ENCODE measurements around the gene ASIC2. TPM values are rescaled to one million over a fixed set of nuclear protein-coding genes. Genes with fewer than 3 reads are reported as not detected.

Gene ASIC2
- total RNA-seq, 1 experiment from 2014 or later, result not detected

- no peak for DNase-seq (ENCODE audit: low read depth)
These were observed 87.5 kb downstream of the ASIC2 start for GRCh38 chr17:33205552-33205951.

- DNase-seq (ENCODE audit: low read depth), result no peak
These were observed 88.4 kb downstream of the ASIC2 start for GRCh38 chr17:33204701-33205100.

- no peak for DNase-seq (ENCODE audit: low read depth)
These were observed 88.9 kb downstream of the ASIC2 start for GRCh38 chr17:33204156-33204555.

- DNase-seq (ENCODE audit: low read depth), result no peak
These were observed 90.1 kb downstream of the ASIC2 start for GRCh38 chr17:33202796-33203495.

- DNase-seq (ENCODE audit: low read depth), result no peak
These were observed 91.1 kb downstream of the ASIC2 start for GRCh38 chr17:33202021-33202420.

- no peak for DNase-seq (ENCODE audit: low read depth)
These were observed 91.8 kb downstream of the ASIC2 start for GRCh38 chr17:33201283-33201682.

- no peak for DNase-seq (ENCODE audit: low read depth)
These were observed 92.5 kb downstream of the ASIC2 start for GRCh38 chr17:33200587-33200986.

GRCh38 chr17:33199571-33200510, 93.3 kb downstream of the ASIC2 start:
- no peak for DNase-seq (ENCODE audit: low read depth)

- no peak for DNase-seq (ENCODE audit: low read depth)
These were observed 94.1 kb downstream of the ASIC2 start for GRCh38 chr17:33198954-33199353.

- DNase-seq (ENCODE audit: low read depth), result no peak
These were observed 95.8 kb downstream of the ASIC2 start for GRCh38 chr17:33197342-33197741.

GRCh38 chr17:33196883-33197282, 96.2 kb downstream of the ASIC2 start:
- no peak for DNase-seq (ENCODE audit: low read depth)

- DNase-seq (ENCODE audit: low read depth), result no peak
These were observed 99.9 kb downstream of the ASIC2 start for GRCh38 chr17:33192951-33193911.

GRCh38 chr17:33183487-33184026, 109.5 kb downstream of the ASIC2 start:
- DNase-seq (ENCODE audit: low read depth), result no peak

GRCh38 chr17:33179151-33179550, 113.9 kb downstream of the ASIC2 start:
- DNase-seq (ENCODE audit: low read depth), result no peak

- no peak for DNase-seq (ENCODE audit: low read depth)
These were observed 114.4 kb downstream of the ASIC2 start for GRCh38 chr17:33178681-33179080.

GRCh38 chr17:33175562-33175961, 117.5 kb downstream of the ASIC2 start:
- DNase-seq (ENCODE audit: low read depth), result no peak

- DNase-seq (ENCODE audit: low read depth), result no peak
These were observed 121.2 kb downstream of the ASIC2 start for GRCh38 chr17:33171931-33172330.

GRCh38 chr17:33169580-33170285, 123.4 kb downstream of the ASIC2 start:
- DNase-seq (ENCODE audit: low read depth), result peak; percentile 40

GRCh38 chr17:33167736-33168135, 125.4 kb downstream of the ASIC2 start:
- DNase-seq (ENCODE audit: low read depth), result no peak

- DNase-seq (ENCODE audit: low read depth), result no peak
These were observed 126.6 kb downstream of the ASIC2 start for GRCh38 chr17:33166472-33166871.

Data from HT1080 (cell line).